Endothelial cell of umbilical vein (primary cell): Measurements from ENCODE around the gene SENP6.

Experiments used
- MYC ChIP-seq: IDR thresholded peaks from one replicate; pipeline ENCODE4 v1.6.1; 2011; ENCODE audit warnings: mild to moderate bottlenecking, low read depth, low read length
- TF ChIP-seq, protein P1 (sequence below), 2 donors: IDR thresholded peaks; 1 replicate in 1 of 2; 2 replicates in 1 of 2; pipeline ENCODE4 v1.5.1; 2011; ENCODE audit warnings: low read length in 2 of 2, mild to moderate bottlenecking in 2 of 2, moderate library complexity in 2 of 2, control low read depth in 1 of 2, inconsistent platforms in 1 of 2, low read depth in 1 of 2; ENCODE audit not compliant: insufficient read depth in 1 of 2; ENCODE audit errors: extremely low read depth in 1 of 2
- TF ChIP-seq, protein P2 (sequence below): IDR thresholded peaks from 2 replicates; pipeline ENCODE4 v1.6.1; 2011; ENCODE audit not compliant: insufficient read depth, insufficient read length

- TF ChIP-seq MYC: no peak
- TF ChIP-seq, protein P1, sequence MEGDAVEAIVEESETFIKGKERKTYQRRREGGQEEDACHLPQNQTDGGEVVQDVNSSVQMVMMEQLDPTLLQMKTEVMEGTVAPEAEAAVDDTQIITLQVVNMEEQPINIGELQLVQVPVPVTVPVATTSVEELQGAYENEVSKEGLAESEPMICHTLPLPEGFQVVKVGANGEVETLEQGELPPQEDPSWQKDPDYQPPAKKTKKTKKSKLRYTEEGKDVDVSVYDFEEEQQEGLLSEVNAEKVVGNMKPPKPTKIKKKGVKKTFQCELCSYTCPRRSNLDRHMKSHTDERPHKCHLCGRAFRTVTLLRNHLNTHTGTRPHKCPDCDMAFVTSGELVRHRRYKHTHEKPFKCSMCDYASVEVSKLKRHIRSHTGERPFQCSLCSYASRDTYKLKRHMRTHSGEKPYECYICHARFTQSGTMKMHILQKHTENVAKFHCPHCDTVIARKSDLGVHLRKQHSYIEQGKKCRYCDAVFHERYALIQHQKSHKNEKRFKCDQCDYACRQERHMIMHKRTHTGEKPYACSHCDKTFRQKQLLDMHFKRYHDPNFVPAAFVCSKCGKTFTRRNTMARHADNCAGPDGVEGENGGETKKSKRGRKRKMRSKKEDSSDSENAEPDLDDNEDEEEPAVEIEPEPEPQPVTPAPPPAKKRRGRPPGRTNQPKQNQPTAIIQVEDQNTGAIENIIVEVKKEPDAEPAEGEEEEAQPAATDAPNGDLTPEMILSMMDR (IDR thresholded peaks at IDR 0.05; ENCODE audit: extremely low read depth in 1 of 2, insufficient read depth in 1 of 2, low read depth in 1 of 2, low read length in 2 of 2): no peak
- TF ChIP-seq, protein P2, sequence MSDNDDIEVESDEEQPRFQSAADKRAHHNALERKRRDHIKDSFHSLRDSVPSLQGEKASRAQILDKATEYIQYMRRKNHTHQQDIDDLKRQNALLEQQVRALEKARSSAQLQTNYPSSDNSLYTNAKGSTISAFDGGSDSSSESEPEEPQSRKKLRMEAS: no peak
These were observed 158.6 kb downstream of the SENP6 start for GRCh38 chr6:75760320-75760719.
